Kidney capillary endothelial cell (primary cell): Measurements from ENCODE around the gene CKB.

Experiments
- DNase-seq: peaks from one replicate; pipeline ENCODE4 v3.0.0-alpha.2; 2018; ENCODE audit warnings: low spot score

The CKB gene

GRCh38 chr14:103537175-103537990, 14.8 kb upstream of the CKB start:
- DNase-seq = no peak

DNA sequence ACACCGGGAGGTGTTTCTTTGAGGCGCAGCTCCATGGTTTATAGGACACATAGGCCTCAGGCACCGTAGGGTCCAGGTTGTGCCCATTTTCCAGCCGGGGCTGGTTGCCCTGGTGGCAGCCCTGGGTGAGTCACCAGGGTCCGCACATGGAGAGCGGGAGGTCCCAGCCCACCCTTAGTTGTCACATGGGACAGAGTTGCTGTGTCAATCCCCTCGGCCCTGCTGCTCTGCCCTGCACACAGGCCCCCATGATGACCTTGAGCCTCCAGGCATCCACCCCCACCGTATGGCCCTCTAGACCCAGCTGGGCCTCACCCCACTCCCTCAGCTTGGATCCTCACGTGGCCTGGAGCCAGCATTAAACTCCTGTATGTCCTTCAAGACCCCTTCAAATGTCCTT, 14.1 kb upstream of the CKB start:
- no peak for DNase-seq

DNA sequence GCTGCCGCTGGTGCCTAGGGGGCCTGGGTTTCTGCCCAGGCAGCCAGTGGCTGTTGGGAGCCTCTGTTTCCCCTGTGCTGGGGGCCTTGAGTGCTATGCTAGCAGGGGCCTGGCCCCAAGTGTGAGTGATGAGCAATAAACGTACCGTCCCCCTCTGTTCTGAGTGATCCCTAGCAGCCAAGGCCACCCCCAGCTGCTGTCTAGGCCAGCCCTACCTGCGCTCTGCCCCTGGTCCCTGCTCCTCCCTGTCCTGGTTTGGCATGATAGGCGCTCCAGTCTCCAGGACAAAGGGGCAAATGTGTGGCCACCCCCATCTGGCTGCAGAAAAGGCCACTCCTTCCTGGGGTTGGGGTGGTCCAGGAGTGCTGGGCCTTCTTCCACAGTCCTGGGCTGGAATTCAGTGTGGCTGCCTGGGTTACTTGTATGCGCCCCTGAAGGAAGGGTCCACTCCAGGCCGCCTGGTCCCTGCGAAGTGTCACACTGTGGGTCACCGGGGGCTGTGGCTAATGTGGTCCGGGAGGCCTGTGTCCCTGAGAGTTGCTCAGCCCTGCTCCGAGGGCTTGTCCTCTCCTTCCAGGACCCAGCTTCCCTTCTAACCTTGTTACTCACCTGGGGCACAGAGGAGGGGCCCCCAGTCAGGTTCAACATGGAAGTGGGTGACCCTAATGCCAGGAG, 13.4 kb upstream of the CKB start:
- no peak for DNase-seq

GRCh38 chr14:103535081-103535890, 12.7 kb upstream of the CKB start:
- no peak for DNase-seq

DNA sequence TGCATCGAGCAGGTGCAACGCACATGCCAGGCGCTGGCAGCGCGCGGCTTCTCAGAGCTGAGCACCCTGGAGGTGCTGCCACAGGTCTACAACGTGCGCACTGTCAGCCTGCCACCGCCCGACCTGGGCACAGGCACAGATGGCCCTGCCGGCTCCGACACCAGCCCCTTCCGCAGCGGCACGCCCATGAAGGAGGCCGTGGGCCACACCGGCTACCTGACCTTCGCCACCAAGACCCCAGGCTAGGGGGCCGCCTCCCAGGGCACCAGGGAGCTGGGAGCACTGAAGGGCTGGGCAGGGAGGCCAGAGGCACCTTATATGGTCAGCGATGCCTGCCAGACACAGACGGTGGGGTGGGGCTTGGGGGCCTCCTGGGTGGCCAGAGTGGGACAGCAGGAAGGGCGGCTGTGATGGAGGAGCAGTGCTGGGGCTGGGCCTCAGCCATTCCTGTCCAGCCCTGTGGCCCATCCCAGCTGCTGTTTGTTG, 12.0 kb upstream of the CKB start:
- no peak for DNase-seq

DNA sequence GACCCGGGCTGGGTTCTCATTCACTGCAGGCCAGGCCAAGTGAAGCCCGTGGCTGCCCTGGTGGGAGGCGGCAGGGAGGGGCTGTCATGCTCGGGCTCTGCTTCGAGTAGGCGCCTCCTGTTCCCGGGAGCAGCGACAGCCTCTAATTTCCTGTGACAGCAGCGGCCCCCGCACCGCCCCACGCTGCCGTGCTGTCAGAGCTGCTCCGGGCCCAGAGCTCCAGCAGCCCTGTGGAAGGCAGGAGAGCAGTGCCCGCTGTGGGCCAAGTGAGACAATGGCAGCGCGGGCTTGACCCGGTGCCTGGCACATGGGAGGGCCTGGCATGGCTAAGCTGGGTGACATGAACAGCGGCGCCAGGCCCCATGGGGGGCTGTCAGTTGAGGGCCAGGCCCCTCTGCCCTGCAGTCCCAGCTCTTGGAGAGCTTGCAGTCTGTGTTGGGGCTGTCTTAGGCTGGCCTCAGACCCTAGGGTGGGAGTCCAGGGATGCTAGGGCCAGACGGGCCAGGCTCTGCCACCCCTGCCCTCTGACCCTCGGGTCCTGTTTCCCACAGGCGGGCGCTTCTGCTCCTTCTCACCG, 11.5 kb upstream of the CKB start:
- DNase-seq = no peak

DNA sequence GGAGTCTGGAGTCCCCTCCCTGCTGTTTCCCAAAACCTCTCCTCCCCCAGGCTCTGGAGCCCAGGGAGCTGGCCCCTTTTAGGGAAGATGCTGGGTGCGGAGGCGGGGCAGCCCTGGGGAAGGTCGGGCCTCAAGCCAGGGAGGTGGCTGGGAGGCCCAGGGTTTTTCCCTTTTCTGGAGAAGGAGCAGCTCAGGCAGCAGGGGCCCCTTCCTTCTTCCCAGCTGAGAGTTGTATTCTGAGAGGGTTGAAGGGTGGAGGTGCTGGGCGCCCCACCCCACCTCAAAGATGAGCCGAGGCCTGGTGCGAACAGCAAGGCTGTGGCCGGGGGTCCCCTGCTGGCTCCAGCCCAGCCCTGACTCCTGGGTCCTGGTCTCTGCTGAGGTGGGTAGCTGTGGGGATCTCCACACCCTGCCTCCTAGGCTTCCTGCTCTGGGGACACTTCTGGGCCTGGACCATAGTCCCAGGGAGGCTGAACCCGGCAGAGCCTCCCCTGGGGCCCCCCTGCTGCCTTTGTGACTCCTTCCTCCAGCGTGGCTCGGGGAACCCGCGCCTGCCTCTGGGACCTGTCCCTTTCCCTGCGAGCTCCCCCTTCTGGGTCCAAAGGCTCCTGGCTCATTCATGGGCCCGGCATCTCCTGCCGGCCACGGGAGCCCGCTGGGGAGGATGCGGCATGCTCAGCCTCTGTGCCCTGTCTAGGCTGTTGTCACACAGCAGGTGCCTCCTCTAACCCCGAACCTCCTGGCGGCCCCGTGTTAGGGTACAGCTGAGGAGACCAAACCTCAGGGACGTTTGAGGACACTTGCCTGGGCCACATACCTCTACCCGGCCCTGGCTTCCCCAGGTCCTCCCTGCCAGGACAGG, 10.7 kb upstream of the CKB start:
- no peak for DNase-seq

GRCh38 chr14:103532216-103533136, 9.8 kb upstream of the CKB start:
- DNase-seq = no peak

DNA sequence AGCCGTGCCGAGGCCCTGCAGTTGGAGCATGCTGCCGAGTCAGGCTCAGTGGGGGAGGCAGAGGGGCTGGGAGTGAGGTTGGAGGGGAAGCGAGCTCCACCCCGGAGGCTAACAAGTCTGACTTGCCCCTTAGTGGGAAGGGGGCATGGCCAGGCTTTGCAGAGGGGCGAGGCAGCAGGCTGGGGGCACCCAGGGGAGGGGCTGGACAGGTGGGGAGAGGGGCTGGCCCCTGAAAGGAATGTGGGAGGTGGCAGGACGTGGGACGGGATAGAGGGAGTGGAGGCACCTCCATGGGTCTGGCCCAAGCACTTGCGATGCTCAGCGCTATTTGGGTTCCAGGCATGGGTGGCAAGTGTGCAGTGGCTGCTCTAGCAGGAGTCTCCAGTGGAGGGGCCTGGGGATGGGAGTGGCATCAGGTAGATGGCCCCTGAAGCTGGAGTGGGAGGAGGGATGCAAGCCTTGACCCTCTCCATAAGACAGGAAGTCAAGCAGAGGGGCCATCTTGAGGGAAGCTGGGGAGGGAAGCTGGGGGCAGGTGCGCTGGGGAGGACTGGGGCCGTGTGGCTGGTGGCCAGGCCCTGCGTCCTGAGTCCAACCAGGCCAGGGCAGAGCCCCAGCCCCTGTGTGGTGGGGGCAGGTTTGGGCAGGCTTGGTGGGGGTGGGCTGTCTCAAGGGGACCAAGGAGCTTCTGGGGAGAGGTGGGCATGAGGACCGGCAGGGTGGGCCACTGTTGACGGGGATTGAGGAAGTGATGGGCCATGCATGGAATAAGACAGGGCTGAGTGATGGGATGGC, 9.0 kb upstream of the CKB start:
- DNase-seq = no peak

GRCh38 chr14:103530831-103531230, 8.2 kb upstream of the CKB start:
- DNase-seq = no peak

- DNase-seq = no peak
These were observed 7.8 kb upstream of the CKB start for GRCh38 chr14:103530390-103530789.

- DNase-seq = no peak
These were observed 7.0 kb upstream of the CKB start for GRCh38 chr14:103529383-103530365.

GRCh38 chr14:103528587-103529382, 6.2 kb upstream of the CKB start, which contains the start of gene TRMT61A:
Gene TRMT61A, plus strand, starts transcription at chr14:103529196. Its CDS starts 783 bp downstream, at chr14:103529979.
- peak; percentile 56 for DNase-seq

GRCh38 chr14:103528146-103528586, 5.5 kb upstream of the CKB start:
- DNase-seq = no peak

DNA sequence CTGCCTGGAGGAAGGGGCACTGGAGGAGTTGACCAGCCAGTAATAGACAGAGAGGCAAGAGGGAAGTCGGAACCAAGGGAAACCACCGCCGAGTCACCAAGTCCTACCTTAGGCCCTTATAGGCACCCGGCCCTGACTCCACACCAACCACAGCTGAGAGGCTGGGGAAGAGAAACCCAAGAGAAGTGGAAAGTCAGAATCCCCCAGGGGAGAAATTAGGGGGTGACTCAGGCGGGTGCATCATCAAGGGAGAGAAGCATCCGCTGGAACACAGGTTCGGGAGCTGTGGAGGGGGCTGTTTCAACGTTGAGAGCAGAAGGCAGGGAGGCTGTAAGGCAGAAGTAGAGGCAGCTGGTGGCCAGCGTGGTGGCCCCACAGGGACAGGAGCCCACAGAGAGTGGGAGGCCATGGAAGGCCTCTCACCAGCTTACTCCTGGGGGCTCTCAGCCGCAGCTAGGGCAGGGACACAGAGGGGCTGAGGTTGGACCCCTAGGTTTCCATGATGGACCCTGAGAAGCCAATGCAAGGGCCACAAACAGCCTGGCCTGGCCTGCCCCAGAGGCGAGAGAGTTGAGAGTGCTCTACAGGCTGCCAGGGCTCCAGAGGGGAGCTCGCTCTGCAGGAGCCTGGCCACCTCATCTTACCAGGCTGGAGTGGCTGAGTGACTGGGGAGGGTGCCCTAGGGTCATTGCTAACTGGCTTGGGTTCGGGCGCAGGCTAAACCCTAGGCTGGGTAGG, 4.9 kb upstream of the CKB start:
- DNase-seq = no peak

GRCh38 chr14:103526914-103527248, 4.3 kb upstream of the CKB start:
- no peak for DNase-seq
